ACHN (cell line): ENCODE data around the gene GCNT4.
"Not testable (repeated sequence)": the region's sequence is repeated elsewhere in the genome, so short reads cannot be mapped to it uniquely, and the experiment has no call there.

Source experiments
- DNase-seq: peaks from one replicate; pipeline ENCODE4 v3.0.0-alpha.2; 2015
- in situ Hi-C: cut with HindIII; loops from 2 replicates; pipeline ENCODE4 v1.10.0; 2017; ENCODE audit warnings: low sequenced_read_pairs, low pct_ligation_motif_present, low pct_unique_long_range_greater_than_20kb

The GCNT4 gene, protein sequence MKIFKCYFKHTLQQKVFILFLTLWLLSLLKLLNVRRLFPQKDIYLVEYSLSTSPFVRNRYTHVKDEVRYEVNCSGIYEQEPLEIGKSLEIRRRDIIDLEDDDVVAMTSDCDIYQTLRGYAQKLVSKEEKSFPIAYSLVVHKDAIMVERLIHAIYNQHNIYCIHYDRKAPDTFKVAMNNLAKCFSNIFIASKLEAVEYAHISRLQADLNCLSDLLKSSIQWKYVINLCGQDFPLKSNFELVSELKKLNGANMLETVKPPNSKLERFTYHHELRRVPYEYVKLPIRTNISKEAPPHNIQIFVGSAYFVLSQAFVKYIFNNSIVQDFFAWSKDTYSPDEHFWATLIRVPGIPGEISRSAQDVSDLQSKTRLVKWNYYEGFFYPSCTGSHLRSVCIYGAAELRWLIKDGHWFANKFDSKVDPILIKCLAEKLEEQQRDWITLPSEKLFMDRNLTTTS

DNA sequence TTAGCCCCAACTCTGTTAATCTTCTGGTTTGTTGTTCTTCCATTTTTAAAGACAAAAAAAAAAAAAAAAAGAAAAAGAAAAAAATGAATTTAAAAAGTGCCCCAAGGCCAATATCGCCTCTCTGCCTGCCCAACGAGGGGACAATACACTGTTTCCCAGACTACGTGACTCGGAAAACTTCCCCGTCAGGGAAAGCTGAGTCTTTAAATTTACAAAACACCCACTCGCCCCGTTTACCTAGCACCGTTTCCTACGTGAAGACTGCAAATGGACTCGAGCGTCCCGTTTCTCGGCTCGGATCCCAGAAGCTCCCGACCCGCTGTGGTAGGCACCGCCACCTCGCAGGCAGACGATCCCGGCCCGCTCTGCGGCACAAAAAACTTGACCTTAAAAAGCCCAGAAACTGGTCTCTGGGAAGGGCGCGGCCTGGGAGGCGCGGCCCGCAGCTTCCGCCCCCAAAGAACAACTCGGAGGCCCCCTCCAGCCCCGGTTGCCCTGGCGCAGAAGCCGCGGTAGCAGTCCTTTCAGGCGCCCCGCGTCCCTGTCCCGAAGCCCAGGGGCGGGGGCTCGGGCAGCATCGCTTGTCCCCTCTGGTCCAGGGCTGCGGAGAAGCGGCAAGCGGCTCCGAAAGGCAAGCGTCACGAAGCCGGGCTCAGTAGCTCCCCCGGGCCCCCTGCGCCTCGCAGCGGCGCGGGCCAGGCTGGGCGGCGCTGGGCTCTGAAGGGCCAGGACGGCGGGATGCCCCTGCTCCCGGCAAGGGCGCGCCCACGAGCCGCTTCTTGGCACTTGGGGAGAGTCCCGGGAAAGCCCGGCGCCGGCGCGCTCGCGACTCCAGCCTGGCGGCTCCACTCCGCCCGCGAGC, at the start of gene GCNT4:
Gene GCNT4, minus strand, starts transcription at position 367 of the 862 bp plus-strand sequence. CDS start 22,521 bp downstream, outside the sequence.
- peak; percentile 43 for DNase-seq
- in situ Hi-C loops: no loop called here

DNA sequence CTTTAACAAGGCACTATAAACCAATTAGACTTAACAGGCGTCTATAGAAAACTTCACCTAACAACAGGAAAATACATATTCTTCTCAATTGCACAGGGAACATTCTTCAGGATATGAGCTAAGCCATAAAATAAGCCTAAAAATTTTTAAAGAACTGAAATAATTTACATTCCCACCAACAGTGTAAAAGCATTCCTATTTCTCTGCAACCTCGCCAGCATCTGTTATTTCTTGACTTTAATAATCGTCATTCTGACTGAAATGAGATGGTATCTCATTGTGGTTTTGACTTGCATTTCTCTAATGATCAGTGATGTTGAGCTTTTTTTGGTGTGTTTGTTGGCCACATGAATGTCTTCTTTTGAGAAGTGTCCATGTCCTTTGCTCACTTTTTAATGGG, 43.6 kb upstream of the GCNT4 start:
- in situ Hi-C loops: not testable (repeated sequence)

DNA sequence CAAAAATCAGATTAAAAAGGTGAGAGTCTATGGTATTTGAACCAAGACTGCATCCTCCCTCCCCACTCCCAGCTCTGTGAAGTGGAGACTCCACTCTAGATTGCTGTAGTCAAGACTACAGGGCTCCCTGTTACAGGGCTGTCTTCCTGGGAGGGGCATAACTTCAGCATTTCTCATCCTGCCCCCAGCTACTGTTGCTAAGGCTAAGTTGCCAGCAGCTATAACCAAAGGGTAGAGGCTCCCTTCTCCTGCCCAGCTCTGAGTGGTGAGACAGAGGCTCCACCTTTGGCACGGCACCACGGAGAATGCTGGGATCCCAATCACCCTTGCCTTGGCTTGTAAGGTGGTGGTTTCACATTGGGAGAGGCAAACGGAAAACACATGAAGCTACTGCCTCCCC, 39.2 kb upstream of the GCNT4 start:
- no peak for DNase-seq
- in situ Hi-C loops: no loop called here

More for the DNA sequence above, 43.6 kb upstream of the GCNT4 start:
- DNase-seq: not testable (repeated sequence)

DNA sequence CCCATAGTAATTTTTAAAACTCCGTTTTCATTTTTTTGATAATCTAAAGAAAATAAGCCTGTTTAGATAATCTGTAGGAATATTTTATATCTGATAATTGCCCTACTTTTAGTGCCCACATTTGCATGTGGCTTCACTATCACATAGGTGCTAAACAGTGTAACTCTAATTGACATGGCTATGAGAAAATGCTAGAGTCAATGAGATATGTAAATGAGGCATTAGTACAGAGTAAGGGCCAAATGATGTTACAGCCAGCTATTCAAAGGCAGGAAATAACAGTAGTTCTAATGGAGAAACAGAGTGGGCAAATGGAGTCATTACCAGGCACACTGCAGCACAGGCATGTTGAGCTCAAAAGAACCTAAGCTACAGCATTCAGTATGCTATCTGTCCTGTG, 37.3 kb upstream of the GCNT4 start:
- DNase-seq: no peak
- in situ Hi-C loops: no loop called here

DNA sequence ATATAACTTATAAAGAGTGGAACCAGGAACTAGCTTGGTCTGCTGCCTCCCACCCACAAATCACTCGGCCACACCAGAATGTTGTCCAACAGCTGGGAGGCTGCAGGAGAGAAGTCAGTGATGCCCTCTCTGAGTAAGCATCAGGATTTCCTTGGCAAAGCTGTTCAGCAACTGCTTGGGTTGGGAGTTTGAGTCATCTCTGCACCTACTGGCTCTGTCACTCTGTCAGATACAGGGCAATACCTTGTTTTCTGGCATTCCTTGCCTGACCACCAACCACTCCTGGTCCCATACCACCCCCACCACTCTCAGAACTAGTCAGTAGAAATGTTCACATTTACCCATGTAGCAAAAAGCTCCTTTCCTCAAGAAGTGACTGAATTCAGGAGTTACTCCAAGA, 36.8 kb upstream of the GCNT4 start:
- no peak for DNase-seq
- in situ Hi-C loops: no loop called here

DNA sequence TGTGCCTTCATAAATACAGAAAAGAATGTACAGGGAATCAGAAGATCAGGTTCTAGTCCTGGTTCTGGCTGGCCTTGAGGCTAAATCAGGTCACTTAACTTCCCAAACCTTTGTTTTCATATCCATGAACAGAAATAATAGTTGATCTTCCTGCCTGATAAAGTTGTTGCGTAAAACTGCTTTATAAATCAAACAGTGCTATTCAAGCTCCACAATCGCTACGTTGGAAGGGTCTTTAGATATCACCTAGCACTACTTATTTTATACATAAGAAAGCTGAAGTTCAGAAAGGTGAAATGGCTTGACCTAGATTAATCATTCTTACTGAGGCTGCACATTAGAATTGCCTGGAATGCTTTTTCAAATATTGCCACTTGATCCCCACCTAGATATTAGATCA, 36.3 kb upstream of the GCNT4 start:
- in situ Hi-C loops: no loop called here
- DNase-seq: no peak

DNA sequence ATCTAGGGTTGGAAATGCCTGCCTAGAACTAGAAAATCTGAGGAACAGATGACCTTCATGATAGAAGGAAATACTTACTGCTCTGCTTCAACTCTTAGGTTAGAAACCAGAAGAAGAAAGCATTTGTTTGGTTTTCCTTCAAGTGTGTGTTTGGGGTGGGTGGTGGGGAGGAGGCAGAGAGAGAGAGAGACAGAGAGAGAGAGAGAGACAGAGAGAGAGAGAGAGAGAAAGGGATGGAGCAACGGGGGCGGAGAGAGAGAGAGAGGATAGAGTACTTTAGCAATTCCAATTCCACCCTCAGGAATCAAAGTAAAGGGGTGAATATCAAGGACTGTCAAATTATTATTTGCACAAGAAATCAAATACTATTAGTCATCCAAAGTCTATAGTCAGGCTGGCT, 29.2 kb upstream of the GCNT4 start:
- no peak for DNase-seq
- in situ Hi-C loops: no loop called here

DNA sequence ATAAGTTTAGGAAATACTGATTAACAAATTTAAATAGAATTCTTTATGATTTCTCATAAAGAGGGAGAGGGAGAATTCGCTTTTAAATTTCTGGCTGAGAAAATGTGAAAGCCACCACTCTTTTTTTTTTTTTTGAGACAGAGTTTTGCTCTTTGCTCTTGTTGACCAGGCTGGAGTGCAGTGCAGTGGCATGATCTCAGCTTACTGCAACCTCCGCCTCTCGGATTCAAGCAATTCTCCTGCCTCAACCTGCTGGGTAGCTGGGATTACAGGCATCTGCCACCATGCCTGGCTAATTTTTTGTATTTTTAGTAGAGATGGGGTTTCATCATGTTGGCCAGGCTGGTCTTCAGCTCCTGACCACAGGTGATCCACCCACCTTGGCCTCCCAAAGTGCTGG, 27.0 kb upstream of the GCNT4 start:
- DNase-seq, in situ Hi-C loops: not testable (repeated sequence)

DNA sequence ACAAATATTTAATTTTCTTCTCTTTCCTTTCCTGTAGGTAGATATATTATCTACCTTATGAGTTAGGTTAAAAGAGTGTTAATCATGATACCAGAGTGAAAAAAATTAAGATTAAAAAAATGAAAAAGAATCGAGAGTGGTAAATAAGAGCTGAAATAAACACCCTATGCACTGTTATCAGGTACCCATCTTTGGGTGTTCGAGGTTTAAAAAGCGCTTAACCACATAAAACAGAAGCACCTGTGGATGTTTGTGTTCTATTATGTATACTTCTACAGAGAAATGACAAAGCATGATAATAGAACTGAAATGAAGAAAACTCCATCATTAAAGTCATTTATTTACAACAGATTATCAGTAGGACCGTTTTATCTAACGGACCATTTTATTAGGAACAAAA, 25.7 kb upstream of the GCNT4 start:
- no peak for DNase-seq
- in situ Hi-C loops: no loop called here

DNA sequence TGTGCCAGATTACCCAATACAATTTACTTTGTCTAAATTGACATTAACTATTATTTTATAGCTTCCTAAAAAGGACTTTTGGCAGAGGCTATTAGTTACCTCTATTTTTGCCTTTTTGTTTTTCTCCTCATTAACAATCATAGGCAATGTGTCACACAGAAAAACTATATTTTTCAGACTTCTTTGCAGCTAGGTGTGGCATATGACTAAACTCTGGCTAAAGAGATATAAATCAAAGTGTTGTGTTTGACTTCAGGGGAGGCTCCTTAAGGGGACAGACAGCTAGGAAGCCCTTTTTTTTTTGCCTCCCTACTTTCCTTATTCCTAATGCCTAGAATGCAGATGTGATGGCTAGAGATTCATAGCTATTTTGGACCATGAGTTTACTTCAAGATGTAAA, 19.7 kb upstream of the GCNT4 start:
- DNase-seq: no peak
- in situ Hi-C loops: no loop called here

DNA sequence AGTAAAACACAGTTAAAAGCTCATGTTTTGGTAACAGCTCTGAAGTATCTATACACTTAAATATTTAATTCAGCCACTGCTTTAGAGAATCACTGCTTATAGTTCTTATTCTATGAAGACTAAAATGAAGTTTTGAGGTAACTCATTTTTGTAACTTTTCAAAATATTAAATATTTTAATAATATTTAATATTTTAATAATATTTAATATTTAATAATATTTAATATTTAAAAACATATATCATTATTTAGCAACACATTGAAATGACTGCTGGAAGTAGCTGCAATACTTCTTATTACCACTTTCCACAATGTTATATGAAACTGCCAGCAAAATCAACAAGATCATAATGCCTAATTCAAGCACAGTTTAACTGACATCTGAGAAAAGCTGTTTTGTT, 18.7 kb upstream of the GCNT4 start:
- DNase-seq: no peak
- in situ Hi-C loops: no loop called here

DNA sequence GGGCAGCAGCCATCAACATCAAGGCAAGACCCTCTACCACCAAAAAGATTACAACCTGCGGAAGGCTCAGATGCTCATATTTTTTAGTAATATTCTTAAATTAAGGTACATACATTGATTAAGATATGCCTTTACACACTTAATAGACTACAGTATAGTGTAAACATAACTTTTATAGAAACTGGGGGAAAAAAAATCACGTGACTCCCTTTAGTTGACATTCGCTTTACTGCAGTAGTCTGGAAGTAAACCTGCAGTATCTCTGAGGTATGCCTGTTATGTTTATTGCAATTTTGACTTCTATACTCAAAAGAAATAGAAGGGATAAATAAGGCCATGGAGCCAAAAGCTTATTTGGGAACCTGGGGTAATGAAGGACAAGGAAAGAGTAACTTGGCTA, 15.1 kb upstream of the GCNT4 start:
- no peak for DNase-seq
- in situ Hi-C loops: no loop called here

DNA sequence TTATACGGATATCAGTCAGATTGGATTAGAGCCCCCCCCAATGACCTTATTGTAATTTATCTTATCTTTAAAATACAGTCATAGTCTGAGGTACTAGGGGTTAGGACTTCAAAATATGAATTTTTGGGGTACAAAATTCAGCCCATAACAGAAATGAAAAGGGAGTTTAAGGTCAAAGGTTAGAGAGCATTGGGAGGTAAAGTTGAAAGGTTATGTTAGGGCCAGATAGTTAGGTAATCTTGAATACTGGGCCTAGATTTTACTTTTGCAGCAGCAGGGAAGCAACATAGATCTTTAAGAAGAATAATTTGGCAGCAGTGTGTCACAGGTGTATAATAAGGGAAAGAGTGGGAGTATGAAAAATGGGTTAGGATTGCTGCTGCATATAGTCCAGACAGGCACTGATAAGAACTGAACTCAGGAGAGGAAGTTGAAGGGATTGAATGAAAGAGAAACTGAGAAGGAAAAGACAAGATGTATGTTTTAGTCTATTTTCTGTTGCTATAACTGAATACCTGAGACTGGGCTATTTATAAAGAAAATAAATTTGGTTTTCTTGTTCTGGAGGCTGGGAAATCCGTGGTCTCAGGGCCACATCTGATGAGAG, 10.7 kb upstream of the GCNT4 start:
- in situ Hi-C loops: no loop called here
- DNase-seq: no peak

DNA sequence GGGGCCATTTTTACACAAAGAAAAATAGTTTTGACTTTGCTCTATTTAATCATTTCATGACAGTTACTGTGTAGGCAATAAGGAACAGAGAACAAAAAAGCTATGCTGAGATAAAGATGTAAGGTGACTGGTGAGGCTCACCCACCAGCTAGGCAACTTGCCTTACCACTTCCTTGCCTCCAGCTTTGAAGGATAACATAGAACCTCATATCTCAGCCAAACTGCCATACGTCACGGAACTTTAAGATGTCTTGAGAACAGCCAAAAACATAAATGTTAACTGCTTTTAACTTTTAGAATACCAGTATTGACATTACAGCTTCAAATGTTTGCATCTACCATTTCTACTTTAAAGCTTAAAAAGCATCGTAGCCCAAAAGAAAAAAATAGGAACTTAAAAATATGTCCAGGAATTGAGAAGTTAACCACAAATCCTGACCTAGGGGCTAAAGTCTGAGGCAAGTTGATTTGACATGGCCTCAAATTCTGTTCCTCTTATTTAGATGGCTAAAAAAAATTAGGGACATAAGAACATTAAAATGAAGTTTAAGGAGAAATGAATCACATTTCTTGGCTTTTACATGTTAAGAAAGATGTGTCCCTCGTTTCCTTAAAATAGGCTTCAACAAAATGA, 7.7 kb upstream of the GCNT4 start:
- in situ Hi-C loops: no loop called here
- no peak for DNase-seq

DNA sequence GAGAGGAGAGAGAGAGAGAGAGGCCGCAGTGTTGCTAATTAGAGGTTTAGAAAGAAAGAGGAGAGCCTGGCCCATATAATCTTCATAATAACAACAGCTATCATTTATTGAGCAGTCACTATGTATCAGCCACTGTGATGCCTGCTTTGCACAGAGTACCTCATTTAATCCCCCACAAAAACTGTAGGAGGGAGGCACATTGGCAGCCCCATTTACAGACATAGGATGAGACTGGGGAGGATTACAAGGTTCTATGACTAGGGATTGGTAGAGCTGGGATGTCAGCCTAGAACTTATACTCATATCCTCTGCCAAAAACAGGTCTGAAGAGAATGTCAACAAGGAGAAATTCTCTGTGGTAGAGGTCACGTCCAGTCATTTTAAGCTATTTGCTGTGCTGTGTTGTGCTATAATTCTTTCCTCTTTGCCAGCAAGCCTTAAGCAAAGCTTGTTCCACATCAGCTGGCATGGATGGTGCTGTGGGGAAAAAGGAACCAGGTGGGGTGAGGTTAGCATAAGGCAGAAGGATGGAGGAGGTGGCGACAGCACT, 6.7 kb upstream of the GCNT4 start:
- in situ Hi-C loops: no loop called here
- DNase-seq: no peak

DNA sequence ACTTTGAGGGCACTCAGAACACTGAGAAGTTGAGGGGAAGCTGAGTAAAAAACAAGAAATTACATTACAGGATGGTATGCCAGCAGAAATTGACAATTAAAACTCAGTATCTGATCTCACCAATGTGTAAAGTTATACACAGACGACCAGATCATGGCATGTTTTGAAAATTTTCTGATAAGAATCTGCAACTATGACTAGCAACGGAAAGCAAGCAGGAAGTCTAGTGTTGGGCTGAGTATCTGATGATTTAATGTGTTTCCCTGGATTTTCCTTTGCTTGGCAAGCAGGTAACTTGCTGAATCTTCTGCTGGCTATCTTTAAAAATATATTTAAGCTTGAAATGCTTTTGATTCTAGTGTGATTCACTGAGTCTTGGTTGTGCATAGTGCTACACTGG, 5.2 kb upstream of the GCNT4 start:
- no peak for DNase-seq
- in situ Hi-C loops: no loop called here

DNA sequence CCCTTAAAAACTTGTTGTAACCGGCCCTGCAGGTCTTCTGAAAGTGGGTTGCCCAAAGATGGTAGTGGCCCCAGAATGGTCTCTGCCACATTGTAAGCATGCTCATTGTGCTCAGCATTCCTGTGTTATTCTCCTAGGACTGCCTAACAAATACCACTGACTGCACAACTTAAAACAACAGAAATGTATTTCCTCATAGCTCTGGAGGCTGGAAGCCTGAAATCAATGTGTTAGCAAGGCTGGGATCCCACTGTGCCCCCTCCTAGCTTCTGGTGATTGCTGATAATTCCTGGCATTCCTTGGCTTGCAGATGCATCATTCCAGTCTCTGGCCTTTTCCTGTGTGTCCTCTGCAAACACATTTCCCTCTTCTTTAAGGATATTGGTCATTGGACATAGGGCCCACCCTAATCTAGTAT, 3.4 kb upstream of the GCNT4 start:
- no peak for DNase-seq
- in situ Hi-C loops: no loop called here

DNA sequence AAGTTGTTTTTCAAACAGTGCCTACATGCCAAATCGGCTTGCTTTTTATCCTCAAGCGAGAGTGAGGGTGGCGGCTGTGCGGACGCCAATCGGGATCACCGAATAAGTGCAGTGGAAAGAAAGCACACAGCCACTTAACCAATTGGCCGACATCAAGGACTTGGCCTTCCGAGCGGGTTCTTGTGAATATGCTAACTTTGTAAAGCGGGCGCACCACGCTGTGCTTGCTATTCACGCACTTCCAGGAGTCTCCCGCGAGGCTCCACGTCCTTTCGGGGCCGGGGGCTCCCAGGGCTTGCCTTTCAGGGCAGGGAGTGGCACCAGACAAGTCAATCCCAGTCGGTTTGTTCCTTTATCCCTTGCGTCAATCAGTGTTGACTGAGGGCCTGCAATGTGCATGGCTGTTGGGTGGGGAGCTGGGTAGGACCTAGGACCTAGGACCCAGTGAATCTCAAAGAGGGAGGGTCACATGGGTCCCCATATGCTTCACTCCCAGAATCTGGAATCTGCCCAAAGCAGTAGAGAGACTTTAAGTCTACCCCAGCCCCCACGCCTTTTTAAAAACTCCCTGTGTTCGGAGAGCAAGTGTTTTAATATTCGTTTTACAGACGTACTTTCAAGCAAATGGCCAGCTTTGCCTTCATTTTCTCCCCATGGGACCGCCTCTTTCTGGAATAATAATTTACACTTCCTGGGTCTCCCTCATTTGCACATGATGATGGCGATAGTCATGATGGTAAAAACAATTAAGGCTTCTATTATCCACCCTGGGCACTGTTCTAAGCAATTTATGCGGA, 2.0 kb upstream of the GCNT4 start:
- DNase-seq: no peak
- in situ Hi-C loops: no loop called here
